ENCODE data around the gene HOXA13. TPM values are rescaled to one million over a fixed set of nuclear protein-coding genes. Genes with fewer than 3 reads are reported as not detected.
A peak's percentile ranks its signal among the peaks of the same experiment; 100 is the strongest.

HOXA13 gene
- total RNA-seq, 2 donors from 2014 or later, result 0.14 TPM; not detected in 1

DNA sequence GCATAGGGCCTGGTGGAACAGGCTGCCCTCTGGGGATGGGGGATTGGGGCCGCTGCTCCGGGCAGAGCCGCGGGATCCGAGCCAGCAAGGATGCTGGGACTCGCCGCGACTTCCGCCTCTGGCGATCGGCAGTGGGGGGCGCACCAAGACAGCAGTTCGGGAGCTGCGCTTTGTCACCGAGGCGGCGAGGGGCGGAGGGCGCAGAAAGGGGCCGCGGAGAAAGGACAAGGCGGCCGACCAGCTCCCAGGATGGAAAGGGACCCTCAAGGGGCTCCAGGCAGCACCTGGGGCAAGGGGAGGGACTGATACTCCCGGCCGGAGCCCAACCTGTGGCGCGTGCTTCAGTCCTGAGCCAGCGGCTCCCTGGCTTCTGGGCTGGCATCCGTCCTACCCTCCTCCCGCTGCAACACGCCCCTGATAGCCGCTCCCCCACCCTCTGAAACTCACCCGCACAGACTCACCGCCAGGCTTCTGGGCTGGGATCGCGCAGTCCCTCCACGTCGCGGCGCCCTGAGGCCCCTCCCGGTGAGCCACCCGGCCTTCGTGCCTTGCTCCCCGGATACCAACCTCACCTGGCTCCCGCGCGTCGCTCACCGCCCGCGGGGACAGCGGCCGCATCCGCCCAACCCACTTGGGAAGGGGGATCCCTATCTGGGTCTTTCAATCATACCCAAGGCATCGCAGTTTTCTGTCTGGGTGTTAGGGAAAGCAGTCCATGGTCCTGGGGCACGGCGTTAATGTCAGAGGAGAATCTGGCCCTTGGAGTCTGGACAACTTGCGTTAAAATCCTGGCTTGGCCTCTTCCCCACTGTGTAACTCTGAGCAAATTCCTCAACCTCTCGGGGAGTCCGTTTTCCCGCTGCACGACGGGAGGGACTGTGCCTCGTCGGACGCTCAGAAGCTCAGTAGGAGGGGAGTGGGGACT lies 35.8 kb upstream of the HOXA13 start:
- H3K27ac ChIP-seq, result no peak overlapping the region
- H3K4me1 ChIP-seq (ENCODE audit: control insufficient read depth in 1 of 2, low read depth in 2 of 2), result peaks cover 6 to 16% of the 10 kb centered on the region in 2 donors
- TF ChIP-seq, protein P1, sequence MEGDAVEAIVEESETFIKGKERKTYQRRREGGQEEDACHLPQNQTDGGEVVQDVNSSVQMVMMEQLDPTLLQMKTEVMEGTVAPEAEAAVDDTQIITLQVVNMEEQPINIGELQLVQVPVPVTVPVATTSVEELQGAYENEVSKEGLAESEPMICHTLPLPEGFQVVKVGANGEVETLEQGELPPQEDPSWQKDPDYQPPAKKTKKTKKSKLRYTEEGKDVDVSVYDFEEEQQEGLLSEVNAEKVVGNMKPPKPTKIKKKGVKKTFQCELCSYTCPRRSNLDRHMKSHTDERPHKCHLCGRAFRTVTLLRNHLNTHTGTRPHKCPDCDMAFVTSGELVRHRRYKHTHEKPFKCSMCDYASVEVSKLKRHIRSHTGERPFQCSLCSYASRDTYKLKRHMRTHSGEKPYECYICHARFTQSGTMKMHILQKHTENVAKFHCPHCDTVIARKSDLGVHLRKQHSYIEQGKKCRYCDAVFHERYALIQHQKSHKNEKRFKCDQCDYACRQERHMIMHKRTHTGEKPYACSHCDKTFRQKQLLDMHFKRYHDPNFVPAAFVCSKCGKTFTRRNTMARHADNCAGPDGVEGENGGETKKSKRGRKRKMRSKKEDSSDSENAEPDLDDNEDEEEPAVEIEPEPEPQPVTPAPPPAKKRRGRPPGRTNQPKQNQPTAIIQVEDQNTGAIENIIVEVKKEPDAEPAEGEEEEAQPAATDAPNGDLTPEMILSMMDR (IDR thresholded peaks at IDR 0.05), result no peak
- no peaks in the 10 kb centered on the region for H3K36me3 ChIP-seq
- peak overlapping the region; percentile 61 for H3K4me3 ChIP-seq
- no peak for ATAC-seq (ENCODE audit: insufficient number of reproducible peaks, low FRiP score, low read depth)
- DNase-seq (ENCODE audit: low spot score), result no peak
- H3K27me3 ChIP-seq (replicated peaks; ENCODE audit: insufficient read depth), result peaks cover 6% of the 10 kb centered on the region
- no peaks in the 10 kb centered on the region for H3K9me3 ChIP-seq

DNA sequence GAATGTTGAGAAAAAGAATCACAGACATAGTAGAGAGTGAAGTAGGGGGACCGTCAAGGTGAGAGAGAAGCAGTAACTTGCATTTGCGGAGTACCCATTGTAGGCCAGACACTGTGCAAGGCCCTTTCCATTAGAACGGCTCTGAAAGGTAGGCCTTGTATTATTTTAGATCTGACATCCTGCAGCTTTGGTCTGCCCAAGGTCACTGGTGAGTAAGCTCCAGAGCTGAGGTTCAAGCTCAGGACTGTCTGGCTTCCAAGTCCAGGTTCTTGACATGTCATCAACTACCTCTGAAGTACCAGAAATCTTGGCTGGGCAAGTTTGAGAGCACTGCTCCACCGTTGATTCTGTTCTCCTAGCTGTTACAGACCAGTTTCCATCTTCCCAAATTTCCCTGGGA lies 29.6 kb upstream of the HOXA13 start:
- Histone ChIP-seq H3K4me3 (no peak overlapping the region), H3K4me1 (ENCODE audit: control insufficient read depth in 1 of 2, low read depth in 2 of 2) (no peaks in the 10 kb centered on the region), H3K9me3 (no peaks in the 10 kb centered on the region), H3K27me3 (replicated peaks; ENCODE audit: insufficient read depth) (peaks cover 10% of the 10 kb centered on the region), H3K36me3 (no peaks in the 10 kb centered on the region), H3K27ac (no peak overlapping the region)
- TF ChIP-seq, protein P1 (IDR thresholded peaks at IDR 0.05), result no peak
- DNase-seq (ENCODE audit: low spot score), result no peak
- no peak for ATAC-seq (ENCODE audit: insufficient number of reproducible peaks, low FRiP score, low read depth)

DNA sequence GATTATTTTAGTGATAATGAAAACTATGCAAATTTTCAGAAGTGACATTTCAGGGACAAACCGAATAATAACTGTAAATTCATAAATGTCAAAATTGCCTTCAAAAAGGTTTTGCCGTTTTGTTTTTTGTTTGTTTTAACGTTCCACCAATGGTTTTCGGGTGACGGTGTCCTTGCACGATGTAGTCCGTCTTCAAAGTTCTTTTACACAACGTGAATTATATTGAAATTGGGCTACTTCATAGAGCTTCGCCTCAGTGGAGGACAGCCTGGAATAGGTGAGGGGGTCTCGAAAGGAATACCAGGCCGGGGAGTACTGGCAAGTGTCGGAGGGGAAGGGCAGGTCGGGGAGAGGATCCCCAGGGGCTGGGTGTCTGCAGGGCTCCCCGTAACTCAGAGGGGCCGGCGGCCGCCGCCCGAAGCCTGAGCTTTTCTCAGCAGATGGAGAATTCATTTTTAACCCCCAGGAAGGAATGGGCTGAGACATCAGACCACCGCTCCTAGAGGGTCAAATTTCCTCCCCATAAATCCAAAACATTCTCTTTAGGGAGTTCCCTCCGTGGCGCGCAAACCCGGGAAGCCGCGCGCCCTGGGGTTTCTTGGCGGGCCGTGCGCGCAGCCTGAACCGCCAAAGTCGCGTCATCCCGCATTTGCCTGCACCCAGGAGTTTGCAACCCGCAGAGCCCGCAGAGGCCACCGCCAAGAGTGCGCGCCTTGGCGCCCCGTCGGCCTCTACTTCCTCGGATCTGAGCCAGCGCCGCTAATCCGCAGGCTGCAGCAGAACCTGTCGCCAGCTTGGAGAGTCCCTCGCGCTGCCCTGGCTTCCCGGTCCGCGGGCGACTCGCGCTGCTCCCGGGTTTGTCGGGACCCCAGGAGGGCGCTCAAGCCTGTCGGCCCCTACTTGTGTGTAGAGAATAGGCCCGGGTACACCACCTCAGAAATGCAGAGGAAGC lies 25.4 kb upstream of the HOXA13 start:
- H3K9me3 ChIP-seq, result no peaks in the 10 kb centered on the region
- H3K27ac ChIP-seq, result no peak overlapping the region
- DNase-seq (ENCODE audit: low spot score) (no peak), ATAC-seq (ENCODE audit: insufficient number of reproducible peaks, low FRiP score, low read depth) (no peak)
- H3K36me3 ChIP-seq, result no peaks in the 10 kb centered on the region
- H3K4me1 ChIP-seq (ENCODE audit: control insufficient read depth in 1 of 2, low read depth in 2 of 2), result no peaks in the 10 kb centered on the region
- TF ChIP-seq, protein P1 (IDR thresholded peaks at IDR 0.05), result no peak
- H3K4me3 ChIP-seq, result no peak overlapping the region
- peaks cover 30% of the 10 kb centered on the region for H3K27me3 ChIP-seq (replicated peaks; ENCODE audit: insufficient read depth)

DNA sequence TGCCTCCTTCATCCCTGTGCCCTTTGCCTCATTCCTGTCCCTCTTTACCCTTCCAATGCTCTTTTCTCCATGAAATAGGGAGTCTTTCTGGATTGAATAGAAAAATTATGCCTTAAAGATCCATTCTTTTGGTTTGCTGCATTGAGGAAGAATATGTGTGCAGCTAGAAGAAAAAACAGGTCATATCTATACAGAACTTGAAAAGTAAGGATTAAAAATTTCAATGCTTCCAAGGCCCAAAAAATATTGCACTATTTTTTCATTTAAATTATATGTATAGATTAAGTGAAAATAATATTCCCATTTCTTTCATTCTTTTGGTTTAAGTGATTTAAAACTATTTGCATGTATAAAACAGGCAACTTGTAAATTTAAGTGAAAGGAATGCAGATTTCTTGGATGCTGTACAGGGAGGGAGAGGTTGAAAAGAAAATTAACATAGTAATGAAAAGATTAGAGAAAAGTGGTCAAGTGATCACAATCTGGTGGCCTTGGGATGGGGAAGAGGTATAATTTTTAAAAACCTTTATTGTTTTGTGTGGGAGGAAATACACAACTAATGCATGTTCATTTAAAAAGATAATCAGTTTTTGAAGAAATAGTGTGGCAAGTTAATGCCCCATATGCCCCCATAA lies 24.2 kb upstream of the HOXA13 start:
- Histone ChIP-seq H3K27me3 (replicated peaks; ENCODE audit: insufficient read depth) (peaks cover 30% of the 10 kb centered on the region), H3K9me3 (no peaks in the 10 kb centered on the region)
- DNase-seq (ENCODE audit: low spot score), result no peak

More for the DNA sequence above, 24.2 kb upstream of the HOXA13 start:
- Histone ChIP-seq H3K4me1 (ENCODE audit: control insufficient read depth in 1 of 2, low read depth in 2 of 2) (no peaks in the 10 kb centered on the region), H3K36me3 (no peaks in the 10 kb centered on the region), H3K4me3 (no peak overlapping the region), H3K27ac (no peak overlapping the region)
- TF ChIP-seq, protein P1 (IDR thresholded peaks at IDR 0.05), result no peak
- no peak for ATAC-seq (ENCODE audit: insufficient number of reproducible peaks, low FRiP score, low read depth)

Data from thoracic aorta (tissue), 2 donors.